ENCODE results near the gene CHI3L1. TPM values are rescaled to one million over a fixed set of nuclear protein-coding genes. Genes with fewer than 3 reads are reported as not detected.

Gene CHI3L1
- total and polyA plus RNA-seq, 10 of the 15 experiments (the other 5 are each of a cell fraction or from before 2014, with no cell fraction given): 0.10 to 1.7 (median 0.39) TPM

DNA sequence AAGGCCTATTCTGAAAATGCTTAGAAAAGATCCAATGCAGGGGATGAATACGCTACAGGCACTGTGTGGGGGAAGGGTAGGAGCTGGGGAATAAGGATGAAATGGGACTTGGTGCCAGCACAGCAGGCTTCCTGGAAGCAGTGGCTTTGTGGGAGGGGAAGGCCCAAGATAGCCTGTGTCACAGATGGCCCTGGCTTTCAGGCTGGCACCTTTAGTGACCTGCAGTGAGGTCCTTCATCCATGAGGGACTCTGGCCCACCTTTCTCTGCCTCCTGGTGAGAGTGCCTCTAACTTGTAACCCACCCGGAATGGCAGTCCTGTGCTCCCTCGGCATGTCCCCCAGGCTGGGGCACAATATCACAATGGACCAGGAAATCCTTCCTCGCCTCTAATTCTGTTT, 919 bp downstream of the CHI3L1 start:
- no peak overlapping the region for H3K9ac ChIP-seq (ENCODE audit: control insufficient read depth, insufficient read depth, low read length)
- no peak overlapping the region for H3K27ac ChIP-seq (ENCODE audit: control insufficient read depth, insufficient read depth)
- H2AFZ ChIP-seq (ENCODE audit: control insufficient read depth, low read depth, low read length): no peak overlapping the region
- no peaks in the 10 kb centered on the region for H3K36me3 ChIP-seq (ENCODE audit: control insufficient read depth in 2 of 2, insufficient read depth in 2 of 2, low read length in 1 of 2)
- ChIA-PET CTCF (interaction anchor here (1.2 to 1.6 kb wide), 5 partner anchors 9 to 146 kb away, joined by 3 to 7 read pairs (median 4); no protein-coding TSS in a partner anchor), SMC1A (ENCODE audit: uncharacterized antibody, unreplicated experiment) (interaction anchor here (3.4 kb wide), 1 partner anchor 12 kb away, joined by 10 read pairs; no protein-coding TSS in a partner anchor), POLR2A (no interaction called here), RAD21 (ENCODE audit: unreplicated experiment) (interaction anchor here (0.7 kb wide), 1 partner anchor 12 kb away, joined by 3 read pairs; no protein-coding TSS in a partner anchor)
- H3K4me2 ChIP-seq (ENCODE audit: control insufficient read depth, insufficient read depth): no peak overlapping the region
- no peaks in the 10 kb centered on the region for H3K79me2 ChIP-seq (ENCODE audit: control insufficient read depth, insufficient read depth, low read length)
- intact Hi-C loops (cut with micrococcal nuclease; ENCODE audit: unreplicated experiment) (no loop called here), in situ Hi-C loops (cut with MboI) (no loop called here)
- TF ChIP-seq EGR1 (IDR thresholded peaks at IDR 0.05; ENCODE audit: borderline replicate concordance in 1 of 2, low read depth in 2 of 2, low read length in 2 of 2): no peak
- TF ChIP-seq EZH2 (IDR thresholded peaks at IDR 0.05; ENCODE audit: borderline replicate concordance, control insufficient read depth, low read depth, low read length): no peak
- TF ChIP-seq CHD4 (IDR thresholded peaks at IDR 0.05): no peak
- no peak for TF ChIP-seq TCF7 (IDR thresholded peaks at IDR 0.05; ENCODE audit: borderline replicate concordance)
- TF ChIP-seq, protein P1, sequence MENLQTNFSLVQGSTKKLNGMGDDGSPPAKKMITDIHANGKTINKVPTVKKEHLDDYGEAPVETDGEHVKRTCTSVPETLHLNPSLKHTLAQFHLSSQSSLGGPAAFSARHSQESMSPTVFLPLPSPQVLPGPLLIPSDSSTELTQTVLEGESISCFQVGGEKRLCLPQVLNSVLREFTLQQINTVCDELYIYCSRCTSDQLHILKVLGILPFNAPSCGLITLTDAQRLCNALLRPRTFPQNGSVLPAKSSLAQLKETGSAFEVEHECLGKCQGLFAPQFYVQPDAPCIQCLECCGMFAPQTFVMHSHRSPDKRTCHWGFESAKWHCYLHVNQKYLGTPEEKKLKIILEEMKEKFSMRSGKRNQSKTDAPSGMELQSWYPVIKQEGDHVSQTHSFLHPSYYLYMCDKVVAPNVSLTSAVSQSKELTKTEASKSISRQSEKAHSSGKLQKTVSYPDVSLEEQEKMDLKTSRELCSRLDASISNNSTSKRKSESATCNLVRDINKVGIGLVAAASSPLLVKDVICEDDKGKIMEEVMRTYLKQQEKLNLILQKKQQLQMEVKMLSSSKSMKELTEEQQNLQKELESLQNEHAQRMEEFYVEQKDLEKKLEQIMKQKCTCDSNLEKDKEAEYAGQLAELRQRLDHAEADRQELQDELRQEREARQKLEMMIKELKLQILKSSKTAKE (IDR thresholded peaks at IDR 0.05; ENCODE audit: low read depth, poor library complexity, severe bottlenecking): no peak
- no peak for TF ChIP-seq POU2F2 (IDR thresholded peaks at IDR 0.05; ENCODE audit: borderline replicate concordance, low read depth, low read length)
- no peak for TF ChIP-seq IKZF1 (conservative IDR thresholded peaks at IDR 0.05)
- FAIRE-seq: no peak
- H3K4me1 ChIP-seq (ENCODE audit: control insufficient read depth, insufficient read depth, low read length): no peaks in the 10 kb centered on the region
- DNase-seq (ENCODE audit: low read depth, low spot score): no peak
- H4K20me1 ChIP-seq (ENCODE audit: control insufficient read depth, insufficient read depth): no peaks in the 10 kb centered on the region
- ATAC-seq: no peak
- WGBS (ENCODE audit: insufficient coverage, insufficient replicate concordance, low lambda C conversion rate, missing lambda C conversion rate): 29% methylated on average over 4 of the region's 4 CpGs
- H3K9me3 ChIP-seq (replicated peaks; ENCODE audit: control insufficient read depth, insufficient read depth, low read length): no peaks in the 10 kb centered on the region
- no TSS peak for BruUV-seq (replicated peaks)
- no peak overlapping the region for H3K4me3 ChIP-seq
- no peaks in the 10 kb centered on the region; a peak in 1 of 4 replicates for H3K27me3 ChIP-seq (replicated peaks in 1 of 2; ENCODE audit: control insufficient read depth in 2 of 2, insufficient read depth in 2 of 2, low read length in 1 of 2)

All from GM12878 (cell line).